ENCODE results near the gene ALX3. TPM values are rescaled to one million over a fixed set of nuclear protein-coding genes. Genes with fewer than 3 reads are reported as not detected.

The ALX3 gene
- total RNA-seq, 4 donors from 2014 or later: not detected

DNA sequence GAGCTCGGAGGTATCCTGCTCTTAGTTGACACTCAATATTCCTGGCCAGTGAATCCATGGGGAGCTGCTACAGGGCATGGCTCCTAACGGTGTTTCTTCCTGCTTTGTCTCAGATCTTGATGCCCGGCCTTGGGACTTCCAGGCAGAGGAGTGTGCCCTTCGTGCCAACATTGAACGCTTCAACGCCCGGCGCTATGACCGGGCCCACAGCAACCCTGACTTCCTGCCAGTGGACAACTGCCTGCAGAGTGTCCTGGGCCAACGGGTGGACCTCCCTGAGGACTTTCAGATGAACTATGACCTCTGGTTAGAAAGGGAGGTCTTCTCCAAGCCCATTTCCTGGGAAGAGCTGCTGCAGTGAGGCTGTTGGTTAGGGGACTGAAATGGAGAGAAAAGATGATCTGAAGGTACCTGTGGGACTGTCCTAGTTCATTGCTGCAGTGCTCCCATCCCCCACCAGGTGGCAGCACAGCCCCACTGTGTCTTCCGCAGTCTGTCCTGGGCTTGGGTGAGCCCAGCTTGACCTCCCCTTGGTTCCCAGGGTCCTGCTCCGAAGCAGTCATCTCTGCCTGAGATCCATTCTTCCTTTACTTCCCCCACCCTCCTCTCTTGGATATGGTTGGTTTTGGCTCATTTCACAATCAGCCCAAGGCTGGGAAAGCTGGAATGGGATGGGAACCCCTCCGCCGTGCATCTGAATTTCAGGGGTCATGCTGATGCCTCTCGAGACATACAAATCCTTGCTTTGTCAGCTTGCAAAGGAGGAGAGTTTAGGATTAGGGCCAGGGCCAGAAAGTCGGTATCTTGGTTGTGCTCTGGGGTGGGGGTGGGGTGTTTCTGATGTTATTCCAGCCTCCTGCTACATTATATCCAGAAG, 16.7 kb downstream of the ALX3 start:
- H3K27ac ChIP-seq: no peak overlapping the region
- H3K4me1 ChIP-seq: peaks cover 4 to 30% (median 21%) of the 10 kb centered on the region in 4 donors
- no peaks in the 10 kb centered on the region for H3K9me3 ChIP-seq
- DNase-seq: peak; percentile 77
- intact Hi-C loops (cut with DNase I; ENCODE audit: low total_unique reads) (loop anchor here (5.0 kb wide), 1 partner anchor 54 kb away; no protein-coding TSS in a partner anchor), in situ Hi-C loops (cut with MboI; ENCODE audit: low pct_ligation_motif_present in 1 of 4, low pct_unique_long_range_greater_than_20kb in 1 of 4, low sequenced_read_pairs in 3 of 4) (loop anchor here in 1 of 4 donors (5.0 kb wide), 1 partner anchor 54 kb away; no protein-coding TSS in a partner anchor)
- peaks cover 0 to 55% (median 12%) of the 10 kb centered on the region in 4 donors for H3K36me3 ChIP-seq
- 60 to 66% methylated on average over 1 to 15 of the region's 16 CpGs for WGBS, 2 donors (ENCODE audit: low coverage in 1 of 2)
- TF ChIP-seq POLR2A (IDR thresholded peaks at IDR 0.05): no peak
- TF ChIP-seq, protein P1, sequence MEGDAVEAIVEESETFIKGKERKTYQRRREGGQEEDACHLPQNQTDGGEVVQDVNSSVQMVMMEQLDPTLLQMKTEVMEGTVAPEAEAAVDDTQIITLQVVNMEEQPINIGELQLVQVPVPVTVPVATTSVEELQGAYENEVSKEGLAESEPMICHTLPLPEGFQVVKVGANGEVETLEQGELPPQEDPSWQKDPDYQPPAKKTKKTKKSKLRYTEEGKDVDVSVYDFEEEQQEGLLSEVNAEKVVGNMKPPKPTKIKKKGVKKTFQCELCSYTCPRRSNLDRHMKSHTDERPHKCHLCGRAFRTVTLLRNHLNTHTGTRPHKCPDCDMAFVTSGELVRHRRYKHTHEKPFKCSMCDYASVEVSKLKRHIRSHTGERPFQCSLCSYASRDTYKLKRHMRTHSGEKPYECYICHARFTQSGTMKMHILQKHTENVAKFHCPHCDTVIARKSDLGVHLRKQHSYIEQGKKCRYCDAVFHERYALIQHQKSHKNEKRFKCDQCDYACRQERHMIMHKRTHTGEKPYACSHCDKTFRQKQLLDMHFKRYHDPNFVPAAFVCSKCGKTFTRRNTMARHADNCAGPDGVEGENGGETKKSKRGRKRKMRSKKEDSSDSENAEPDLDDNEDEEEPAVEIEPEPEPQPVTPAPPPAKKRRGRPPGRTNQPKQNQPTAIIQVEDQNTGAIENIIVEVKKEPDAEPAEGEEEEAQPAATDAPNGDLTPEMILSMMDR (IDR thresholded peaks at IDR 0.05): peak; percentile 81 to 97 (median 94)
- H3K27me3 ChIP-seq: no peaks in the 10 kb centered on the region
- H3K4me3 ChIP-seq: no peak overlapping the region

DNA sequence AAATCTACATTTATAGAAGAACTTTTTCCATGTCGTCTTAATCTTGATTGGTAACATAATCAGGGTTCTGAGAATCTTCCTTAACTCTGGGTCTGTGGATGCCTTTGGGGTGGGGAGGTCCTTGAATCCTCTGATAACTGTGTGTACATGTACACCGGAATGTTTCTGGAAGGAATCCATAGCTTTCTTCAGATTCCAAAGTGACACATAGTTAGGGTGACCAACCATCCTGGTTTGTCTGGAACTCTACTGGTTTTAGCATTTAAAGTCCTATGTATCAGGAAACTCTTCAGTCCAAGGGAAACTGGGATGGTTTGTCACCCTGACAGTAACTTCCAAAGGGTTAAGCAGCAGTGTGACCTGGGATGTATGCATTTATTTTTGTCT, 19.2 kb downstream of the ALX3 start:
- no peak for TF ChIP-seq EP300 (IDR thresholded peaks at IDR 0.05; ENCODE audit: low read depth)
- TF ChIP-seq POLR2A (IDR thresholded peaks at IDR 0.05): no peak
- TF ChIP-seq, protein P1 (IDR thresholded peaks at IDR 0.05): no peak
- TF ChIP-seq POLR2AphosphoS5 (IDR thresholded peaks at IDR 0.05): no peak
- peaks cover 0 to 64% (median 22%) of the 10 kb centered on the region in 4 donors for H3K36me3 ChIP-seq
- in situ Hi-C loops (cut with MboI; ENCODE audit: low pct_ligation_motif_present in 1 of 4, low pct_unique_long_range_greater_than_20kb in 1 of 4, low sequenced_read_pairs in 3 of 4): loop anchor here in 1 of 4 donors (5.0 kb wide), 1 partner anchor 56 kb away; no protein-coding TSS in a partner anchor
- no peak overlapping the region for H3K27ac ChIP-seq
- DNase-seq: no peak
- H3K4me1 ChIP-seq: peaks cover 4 to 20% (median 15%) of the 10 kb centered on the region in 4 donors
- H3K9me3 ChIP-seq: no peaks in the 10 kb centered on the region
- no peak overlapping the region for H3K4me3 ChIP-seq
- WGBS, 2 donors (ENCODE audit: low coverage in 1 of 2): 80 to 93% methylated on average over 2 of the region's 2 CpGs
- no peaks in the 10 kb centered on the region for H3K27me3 ChIP-seq
- intact Hi-C loops (cut with DNase I; ENCODE audit: low total_unique reads): loop anchor here (5.0 kb wide), 1 partner anchor 56 kb away; no protein-coding TSS in a partner anchor

DNA sequence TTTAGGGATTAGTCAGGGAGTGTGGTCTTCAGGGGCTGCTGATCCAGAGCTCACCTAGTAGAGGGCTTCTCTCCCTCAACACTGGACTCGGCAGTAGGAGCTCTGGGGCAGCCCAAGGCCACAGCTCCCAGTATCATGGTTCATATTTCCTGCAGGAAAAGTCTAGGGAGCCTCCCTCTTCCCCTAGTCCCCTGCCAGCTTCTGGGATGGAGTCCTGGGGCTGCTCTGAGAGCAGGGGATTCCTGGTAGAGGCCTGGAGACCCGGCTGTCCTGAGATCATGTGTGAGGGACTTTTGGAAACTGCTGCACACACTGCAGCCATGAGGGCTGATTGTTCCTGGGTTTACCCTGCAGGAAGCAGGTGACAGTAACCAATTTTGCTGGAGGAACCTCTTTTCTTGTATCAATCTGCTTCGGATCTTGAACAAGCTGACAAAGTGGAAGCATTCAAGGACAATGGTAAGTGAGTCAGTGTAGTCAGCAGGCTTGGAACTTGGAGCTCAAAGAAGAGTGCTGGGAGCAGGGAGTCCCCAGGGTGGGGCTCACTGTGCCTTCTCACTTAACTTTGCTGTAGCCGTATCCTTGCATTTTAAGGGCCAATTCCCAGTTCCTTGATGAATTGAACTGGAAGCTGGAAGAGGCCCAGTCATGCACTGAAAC, 19.7 kb downstream of the ALX3 start:
- H3K27ac ChIP-seq: no peak overlapping the region
- no peak overlapping the region for H3K4me3 ChIP-seq
- in situ Hi-C loops (cut with MboI; ENCODE audit: low pct_ligation_motif_present in 1 of 4, low pct_unique_long_range_greater_than_20kb in 1 of 4, low sequenced_read_pairs in 3 of 4): loop anchor here in 1 of 4 donors (5.0 kb wide), 1 partner anchor 57 kb away; no protein-coding TSS in a partner anchor
- peaks cover 4 to 15% (median 12%) of the 10 kb centered on the region in 4 donors for H3K4me1 ChIP-seq
- H3K9me3 ChIP-seq: no peaks in the 10 kb centered on the region
- DNase-seq: no peak
- no peak for TF ChIP-seq POLR2A (IDR thresholded peaks at IDR 0.05)
- TF ChIP-seq, protein P1 (IDR thresholded peaks at IDR 0.05): no peak
- TF ChIP-seq EP300 (IDR thresholded peaks at IDR 0.05; ENCODE audit: low read depth): no peak
- no peak for TF ChIP-seq POLR2AphosphoS5 (IDR thresholded peaks at IDR 0.05)
- peaks cover 0 to 66% (median 25%) of the 10 kb centered on the region in 4 donors for H3K36me3 ChIP-seq
- WGBS, 2 donors (ENCODE audit: low coverage in 1 of 2): 70 to 81% methylated on average over 3 to 4 of the region's 4 CpGs
- H3K27me3 ChIP-seq: no peaks in the 10 kb centered on the region
- intact Hi-C loops (cut with DNase I; ENCODE audit: low total_unique reads): loop anchor here (5.0 kb wide), 1 partner anchor 57 kb away; no protein-coding TSS in a partner anchor

Data from transverse colon (tissue), 4 donors.